ENCODE data around the gene TSPAN11. TPM values are rescaled to one million over a fixed set of nuclear protein-coding genes. Genes with fewer than 3 reads are reported as not detected.

The TSPAN11 gene
- total RNA-seq, 1 experiment from 2014 or later = not detected

DNA sequence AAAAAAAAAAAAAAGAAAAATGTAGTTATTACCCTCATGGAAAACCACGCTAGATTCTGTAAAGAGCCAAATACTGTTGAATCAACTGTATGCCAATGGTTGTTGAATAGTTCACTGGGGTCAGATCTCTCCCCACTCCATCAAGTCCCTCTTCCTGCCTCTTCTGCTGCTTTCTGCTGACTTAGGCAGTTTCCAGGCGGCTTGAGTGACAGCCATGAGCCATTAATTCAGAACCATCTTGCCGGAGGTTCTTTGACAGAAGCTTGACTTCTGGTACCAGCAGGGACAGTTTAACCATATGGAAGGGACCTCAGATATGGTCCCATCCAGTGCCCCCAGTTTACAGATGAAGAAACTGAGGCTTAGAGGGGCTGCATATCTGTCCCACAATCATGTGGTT lies 34.5 kb downstream of the TSPAN11 start:
- CTCF ChIA-PET = no interaction called here
- in situ Hi-C loops (cut with HindIII; ENCODE audit: low pct_unique_long_range_greater_than_20kb, low sequenced_read_pairs) = no loop called here
- DNase-seq (ENCODE audit: low read depth, low spot score) (no peak), ATAC-seq (no peak)
- BruUV-seq (replicated peaks) = no TSS peak
- Histone ChIP-seq H3K4me1 (ENCODE audit: control insufficient read depth, insufficient read depth, low read length) (no peaks in the 10 kb centered on the region), H3K27ac (ENCODE audit: low read length) (no peak overlapping the region), H3K4me3 (ENCODE audit: low read depth in 2 of 2, low read length in 2 of 2) (no peak overlapping the region), H3K27me3 (ENCODE audit: control insufficient read depth, insufficient read depth, low read length) (peaks cover 22% of the 10 kb centered on the region), H3K9me3 (ENCODE audit: control insufficient read depth, insufficient read depth, low read depth, low read length) (no peaks in the 10 kb centered on the region), H3K36me3 (ENCODE audit: control insufficient read depth, insufficient read depth, low read length) (no peaks in the 10 kb centered on the region)
- intact Hi-C loops (cut with micrococcal nuclease; ENCODE audit: unreplicated experiment) = no loop called here
- TF ChIP-seq, protein P1, sequence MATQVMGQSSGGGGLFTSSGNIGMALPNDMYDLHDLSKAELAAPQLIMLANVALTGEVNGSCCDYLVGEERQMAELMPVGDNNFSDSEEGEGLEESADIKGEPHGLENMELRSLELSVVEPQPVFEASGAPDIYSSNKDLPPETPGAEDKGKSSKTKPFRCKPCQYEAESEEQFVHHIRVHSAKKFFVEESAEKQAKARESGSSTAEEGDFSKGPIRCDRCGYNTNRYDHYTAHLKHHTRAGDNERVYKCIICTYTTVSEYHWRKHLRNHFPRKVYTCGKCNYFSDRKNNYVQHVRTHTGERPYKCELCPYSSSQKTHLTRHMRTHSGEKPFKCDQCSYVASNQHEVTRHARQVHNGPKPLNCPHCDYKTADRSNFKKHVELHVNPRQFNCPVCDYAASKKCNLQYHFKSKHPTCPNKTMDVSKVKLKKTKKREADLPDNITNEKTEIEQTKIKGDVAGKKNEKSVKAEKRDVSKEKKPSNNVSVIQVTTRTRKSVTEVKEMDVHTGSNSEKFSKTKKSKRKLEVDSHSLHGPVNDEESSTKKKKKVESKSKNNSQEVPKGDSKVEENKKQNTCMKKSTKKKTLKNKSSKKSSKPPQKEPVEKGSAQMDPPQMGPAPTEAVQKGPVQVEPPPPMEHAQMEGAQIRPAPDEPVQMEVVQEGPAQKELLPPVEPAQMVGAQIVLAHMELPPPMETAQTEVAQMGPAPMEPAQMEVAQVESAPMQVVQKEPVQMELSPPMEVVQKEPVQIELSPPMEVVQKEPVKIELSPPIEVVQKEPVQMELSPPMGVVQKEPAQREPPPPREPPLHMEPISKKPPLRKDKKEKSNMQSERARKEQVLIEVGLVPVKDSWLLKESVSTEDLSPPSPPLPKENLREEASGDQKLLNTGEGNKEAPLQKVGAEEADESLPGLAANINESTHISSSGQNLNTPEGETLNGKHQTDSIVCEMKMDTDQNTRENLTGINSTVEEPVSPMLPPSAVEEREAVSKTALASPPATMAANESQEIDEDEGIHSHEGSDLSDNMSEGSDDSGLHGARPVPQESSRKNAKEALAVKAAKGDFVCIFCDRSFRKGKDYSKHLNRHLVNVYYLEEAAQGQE (IDR thresholded peaks at IDR 0.05; ENCODE audit: insufficient read depth in 1 of 2, low read depth in 2 of 2, low read length in 1 of 2) = no peak
- TF ChIP-seq, protein P2, sequence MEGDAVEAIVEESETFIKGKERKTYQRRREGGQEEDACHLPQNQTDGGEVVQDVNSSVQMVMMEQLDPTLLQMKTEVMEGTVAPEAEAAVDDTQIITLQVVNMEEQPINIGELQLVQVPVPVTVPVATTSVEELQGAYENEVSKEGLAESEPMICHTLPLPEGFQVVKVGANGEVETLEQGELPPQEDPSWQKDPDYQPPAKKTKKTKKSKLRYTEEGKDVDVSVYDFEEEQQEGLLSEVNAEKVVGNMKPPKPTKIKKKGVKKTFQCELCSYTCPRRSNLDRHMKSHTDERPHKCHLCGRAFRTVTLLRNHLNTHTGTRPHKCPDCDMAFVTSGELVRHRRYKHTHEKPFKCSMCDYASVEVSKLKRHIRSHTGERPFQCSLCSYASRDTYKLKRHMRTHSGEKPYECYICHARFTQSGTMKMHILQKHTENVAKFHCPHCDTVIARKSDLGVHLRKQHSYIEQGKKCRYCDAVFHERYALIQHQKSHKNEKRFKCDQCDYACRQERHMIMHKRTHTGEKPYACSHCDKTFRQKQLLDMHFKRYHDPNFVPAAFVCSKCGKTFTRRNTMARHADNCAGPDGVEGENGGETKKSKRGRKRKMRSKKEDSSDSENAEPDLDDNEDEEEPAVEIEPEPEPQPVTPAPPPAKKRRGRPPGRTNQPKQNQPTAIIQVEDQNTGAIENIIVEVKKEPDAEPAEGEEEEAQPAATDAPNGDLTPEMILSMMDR (IDR thresholded peaks at IDR 0.05) = no peak
- no peak for TF ChIP-seq SIN3A (IDR thresholded peaks at IDR 0.05; ENCODE audit: borderline replicate concordance, insufficient read depth, low read depth, low read length)
- no peak for TF ChIP-seq POLR2AphosphoS5 (IDR thresholded peaks at IDR 0.05; ENCODE audit: low read depth, low read length)
- TF ChIP-seq TCF7L2 (IDR thresholded peaks at IDR 0.05; ENCODE audit: low read depth, low read length) = no peak
- POLR2A ChIA-PET = no interaction called here

DNA sequence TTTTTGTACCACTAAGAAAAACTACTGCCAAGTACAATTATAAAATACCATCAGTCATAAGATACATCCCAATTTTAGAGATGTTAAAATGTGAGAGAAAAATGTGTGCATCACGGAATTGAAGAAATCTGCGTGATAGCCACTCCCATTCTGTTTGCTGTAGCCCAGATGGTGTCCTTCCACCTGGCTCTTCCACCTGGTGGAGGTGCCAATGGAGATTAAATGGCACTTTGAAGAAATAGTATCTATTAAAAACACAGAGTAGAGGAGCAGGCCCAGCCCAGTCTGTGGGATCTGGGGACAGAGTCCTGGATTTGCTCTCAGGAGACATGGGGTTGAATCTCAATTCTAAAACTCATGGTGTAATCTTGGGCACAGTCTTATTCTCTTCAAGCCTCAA lies 35.5 kb downstream of the TSPAN11 start:
- no peak for ATAC-seq
- Histone ChIP-seq H3K9me3 (ENCODE audit: control insufficient read depth, insufficient read depth, low read depth, low read length) (no peaks in the 10 kb centered on the region), H3K27ac (ENCODE audit: low read length) (no peak overlapping the region), H3K36me3 (ENCODE audit: control insufficient read depth, insufficient read depth, low read length) (no peaks in the 10 kb centered on the region), H3K4me3 (ENCODE audit: low read depth in 2 of 2, low read length in 2 of 2) (no peak overlapping the region), H3K4me1 (ENCODE audit: control insufficient read depth, insufficient read depth, low read length) (no peaks in the 10 kb centered on the region), H3K27me3 (ENCODE audit: control insufficient read depth, insufficient read depth, low read length) (peaks cover 21% of the 10 kb centered on the region)
- CTCF ChIA-PET = no interaction called here
- POLR2A ChIA-PET = no interaction called here
- intact Hi-C loops (cut with micrococcal nuclease; ENCODE audit: unreplicated experiment) = no loop called here
- TF ChIP-seq TCF7L2 (IDR thresholded peaks at IDR 0.05; ENCODE audit: low read depth, low read length) (no peak), POLR2AphosphoS5 (IDR thresholded peaks at IDR 0.05; ENCODE audit: low read depth, low read length) (no peak), SIN3A (IDR thresholded peaks at IDR 0.05; ENCODE audit: borderline replicate concordance, insufficient read depth, low read depth, low read length) (no peak)
- TF ChIP-seq, protein P2 (IDR thresholded peaks at IDR 0.05) = no peak
- TF ChIP-seq, protein P1 (IDR thresholded peaks at IDR 0.05; ENCODE audit: insufficient read depth in 1 of 2, low read depth in 2 of 2, low read length in 1 of 2) = no peak
- BruUV-seq (replicated peaks) = no TSS peak
- in situ Hi-C loops (cut with HindIII; ENCODE audit: low pct_unique_long_range_greater_than_20kb, low sequenced_read_pairs) = no loop called here
- no peak for DNase-seq (ENCODE audit: low read depth, low spot score)
